Measurements from ENCODE around the gene AHRR.

The AHRR gene

DNA sequence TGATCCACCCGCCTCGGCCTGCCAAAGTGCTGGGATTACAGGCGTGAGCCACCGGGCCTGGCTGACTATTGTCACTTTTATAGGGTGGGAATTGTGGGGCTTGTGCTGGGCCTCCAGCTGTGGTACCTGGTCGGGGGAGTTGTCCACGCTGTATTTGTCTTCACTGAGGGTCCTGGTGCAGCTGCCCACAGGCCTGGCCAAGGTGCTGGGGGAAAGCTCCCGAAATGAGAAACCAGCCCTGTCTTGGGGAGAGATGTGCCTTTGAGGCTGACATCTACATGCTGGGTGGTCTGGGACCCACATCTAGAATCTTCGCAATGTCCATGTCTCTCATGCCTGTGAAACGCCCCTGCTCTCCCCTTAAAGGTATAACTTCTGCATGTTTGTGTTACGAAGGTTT lies 124.1 kb downstream of the AHRR start:
- POLR2A ChIA-PET, result interaction anchor here (2.9 kb wide), 1 partner anchor 27 kb away, joined by 14 read pairs; no protein-coding TSS in a partner anchor
- no peak for DNase-seq (ENCODE audit: extremely low spot score)
- TF ChIP-seq ZNF384 (IDR thresholded peaks at IDR 0.05) (no peak), FOXA1 (IDR thresholded peaks at IDR 0.05) (no peak), LEF1 (IDR thresholded peaks at IDR 0.05; ENCODE audit: borderline replicate concordance) (no peak), NFRKB (IDR thresholded peaks at IDR 0.05) (no peak), FOXK2 (IDR thresholded peaks at IDR 0.05) (no peak)
- CTCF ChIA-PET, result interaction anchor here (0.6 to 2.2 kb wide), 6 partner anchors 11 to 720 kb away, joined by 3 to 18 read pairs (median 5); no protein-coding TSS in a partner anchor

GRCh38 chr5:446066-446882 lies 124.8 kb downstream of the AHRR start:
- no peak for DNase-seq (ENCODE audit: extremely low spot score)
- CTCF ChIA-PET, result interaction anchor here (0.6 to 2.2 kb wide), 16 partner anchors 9 to 719 kb away, joined by 3 to 18 read pairs (median 4); no protein-coding TSS in a partner anchor
- POLR2A ChIA-PET, result interaction anchor here (1.1 to 2.9 kb wide), 2 partner anchors 24 to 26 kb away, joined by 4 to 14 read pairs; no protein-coding TSS in a partner anchor
- no peak for TF ChIP-seq NFRKB (IDR thresholded peaks at IDR 0.05)
- no peak for TF ChIP-seq CTBP1 (IDR thresholded peaks at IDR 0.05; ENCODE audit: borderline replicate concordance)
- no peak for TF ChIP-seq L3MBTL2 (conservative IDR thresholded peaks at IDR 0.05)
- TF ChIP-seq FOXA1 (IDR thresholded peaks at IDR 0.05), result no peak

DNA sequence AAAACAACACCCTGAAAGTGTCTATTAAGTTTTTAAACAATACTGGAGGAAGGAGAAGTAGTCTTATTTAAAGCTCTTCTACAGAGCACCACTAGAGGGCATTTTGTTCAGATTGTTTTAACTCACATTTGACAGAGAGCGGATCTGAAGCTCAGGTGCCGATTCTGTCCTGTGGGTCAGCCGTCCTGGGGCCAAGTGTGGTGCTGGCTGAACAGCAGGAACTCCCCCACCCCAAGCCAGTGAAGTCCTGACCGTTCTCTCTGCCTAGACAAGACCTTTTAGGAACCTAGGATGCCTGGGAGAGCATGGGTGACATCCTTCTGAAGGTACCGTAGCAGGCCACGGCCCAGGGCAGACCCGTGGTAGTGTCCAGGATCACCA lies 125.4 kb downstream of the AHRR start:
- ChIA-PET POLR2A (interaction anchor here (0.5 to 2.9 kb wide), 3 partner anchors 23 to 74 kb away, joined by 3 to 14 read pairs (median 4); no protein-coding TSS in a partner anchor), CTCF (interaction anchor here (0.6 to 2.2 kb wide), 15 partner anchors 8 to 375 kb away, joined by 3 to 18 read pairs (median 4); no protein-coding TSS in a partner anchor)
- TF ChIP-seq FOXM1 (IDR thresholded peaks at IDR 0.05; ENCODE audit: borderline replicate concordance) (no peak), PKNOX1 (IDR thresholded peaks at IDR 0.05) (no peak), ARNT (IDR thresholded peaks at IDR 0.05) (no peak)
- DNase-seq (ENCODE audit: extremely low spot score), result peak; percentile 58

GRCh38 chr5:447501-447900 lies 126.0 kb downstream of the AHRR start:
- CTCF ChIA-PET, result interaction anchor here (1.5 to 2.2 kb wide), 4 partner anchors 9 to 130 kb away, joined by 4 to 18 read pairs (median 6); no protein-coding TSS in a partner anchor
- DNase-seq (ENCODE audit: extremely low spot score), result no peak
- POLR2A ChIA-PET, result interaction anchor here (2.9 kb wide), 1 partner anchor 25 kb away, joined by 14 read pairs; no protein-coding TSS in a partner anchor
- TF ChIP-seq FOXK2 (IDR thresholded peaks at IDR 0.05), result no peak
- no peak for TF ChIP-seq SUZ12 (IDR thresholded peaks at IDR 0.05)
- TF ChIP-seq BHLHE40 (IDR thresholded peaks at IDR 0.05; ENCODE audit: borderline replicate concordance), result no peak
- TF ChIP-seq L3MBTL2 (conservative IDR thresholded peaks at IDR 0.05), result no peak
- TF ChIP-seq LEF1 (IDR thresholded peaks at IDR 0.05; ENCODE audit: borderline replicate concordance), result no peak
- no peak for TF ChIP-seq NFRKB (IDR thresholded peaks at IDR 0.05)
- no peak for TF ChIP-seq FOXA1 (IDR thresholded peaks at IDR 0.05)
- TF ChIP-seq PKNOX1 (IDR thresholded peaks at IDR 0.05), result no peak
- no peak for TF ChIP-seq ZNF384 (IDR thresholded peaks at IDR 0.05)
- no peak for TF ChIP-seq CTBP1 (IDR thresholded peaks at IDR 0.05; ENCODE audit: borderline replicate concordance)
- TF ChIP-seq FOXM1 (IDR thresholded peaks at IDR 0.05; ENCODE audit: borderline replicate concordance), result no peak
- TF ChIP-seq ELF4 (IDR thresholded peaks at IDR 0.05), result no peak
- TF ChIP-seq HDGF (IDR thresholded peaks at IDR 0.05; ENCODE audit: borderline replicate concordance), result no peak
- TF ChIP-seq ARNT (IDR thresholded peaks at IDR 0.05), result no peak
- no peak for TF ChIP-seq TARDBP (IDR thresholded peaks at IDR 0.05)
- TF ChIP-seq SP1 (IDR thresholded peaks at IDR 0.05), result no peak

GRCh38 chr5:448061-448765 lies 126.7 kb downstream of the AHRR start:
- POLR2A ChIA-PET, result interaction anchor here (1.0 to 1.4 kb wide), 2 partner anchors 24 to 34 kb away, joined by 3 read pairs; no protein-coding TSS in a partner anchor

GRCh38 chr5:448766-449090 lies 127.2 kb downstream of the AHRR start:
- ChIA-PET CTCF (no interaction called here), POLR2A (interaction anchor here (1.0 to 1.4 kb wide), 2 partner anchors 23 to 35 kb away, joined by 3 read pairs; no protein-coding TSS in a partner anchor)
- DNase-seq (ENCODE audit: extremely low spot score), result no peak
- TF ChIP-seq FOXK2 (IDR thresholded peaks at IDR 0.05) (no peak), L3MBTL2 (conservative IDR thresholded peaks at IDR 0.05) (no peak), HDGF (IDR thresholded peaks at IDR 0.05; ENCODE audit: borderline replicate concordance) (no peak), NFRKB (IDR thresholded peaks at IDR 0.05) (no peak), PKNOX1 (IDR thresholded peaks at IDR 0.05) (no peak), SUZ12 (IDR thresholded peaks at IDR 0.05) (no peak), LEF1 (IDR thresholded peaks at IDR 0.05; ENCODE audit: borderline replicate concordance) (no peak), ARNT (IDR thresholded peaks at IDR 0.05) (no peak), FOXM1 (IDR thresholded peaks at IDR 0.05; ENCODE audit: borderline replicate concordance) (no peak), FOXA1 (IDR thresholded peaks at IDR 0.05) (no peak), BHLHE40 (IDR thresholded peaks at IDR 0.05; ENCODE audit: borderline replicate concordance) (no peak)

More at GRCh38 chr5:448061-448765, 126.7 kb downstream of the AHRR start:
- no peak for DNase-seq (ENCODE audit: extremely low spot score)
- no peak for TF ChIP-seq TARDBP (IDR thresholded peaks at IDR 0.05)
- no peak for TF ChIP-seq FOXK2 (IDR thresholded peaks at IDR 0.05)
- TF ChIP-seq SUZ12 (IDR thresholded peaks at IDR 0.05), result no peak
- no peak for TF ChIP-seq LEF1 (IDR thresholded peaks at IDR 0.05; ENCODE audit: borderline replicate concordance)
- TF ChIP-seq HDGF (IDR thresholded peaks at IDR 0.05; ENCODE audit: borderline replicate concordance), result no peak
- no peak for TF ChIP-seq SP1 (IDR thresholded peaks at IDR 0.05)
- no peak for TF ChIP-seq CTBP1 (IDR thresholded peaks at IDR 0.05; ENCODE audit: borderline replicate concordance)
- CTCF ChIA-PET, result no interaction called here
